Astrocyte (in vitro differentiated cells and primary cell): Measurements from ENCODE around the gene GRAP. TPM values are rescaled to one million over a fixed set of nuclear protein-coding genes. Genes with fewer than 3 reads are reported as not detected.

Experiments used
- DNase-seq: peaks from one replicate; pipeline ENCODE4 v3.0.0-alpha.2; 2010; ENCODE audit warnings: low read depth
- FAIRE-seq: peaks from 2 replicates; lab custom pipeline; 2011; peaks lifted over from hg19 to GRCh38; lab: Jason Lieb, UNC
- H2AFZ ChIP-seq: 2 replicates; pipeline ENCODE4 v1.6.0; 2012; ENCODE audit warnings: low read depth, low read length, inconsistent platforms
- H3K27ac ChIP-seq: 2 replicates; pipeline ENCODE4 v1.5.1; 2011; ENCODE audit warnings: low read depth, low read length, inconsistent platforms
- H3K27me3 ChIP-seq: 2 replicates; pipeline ENCODE4 v1.6.0; 2011; ENCODE audit warnings: low read length, inconsistent platforms; ENCODE audit not compliant: insufficient read depth
- H3K36me3 ChIP-seq: 2 replicates; pipeline ENCODE4 v1.5.1; 2011; ENCODE audit warnings: low read length, inconsistent platforms; ENCODE audit not compliant: insufficient read depth
- H3K4me1 ChIP-seq: 2 replicates; pipeline ENCODE4 v1.5.1; 2011; ENCODE audit warnings: low read length, inconsistent platforms; ENCODE audit not compliant: insufficient read depth
- H3K4me2 ChIP-seq: 2 replicates; pipeline ENCODE4 v1.6.0; 2012; ENCODE audit warnings: low read length, inconsistent platforms
- H3K4me3 ChIP-seq: 2 replicates; pipeline ENCODE4 v1.5.1; 2011; ENCODE audit warnings: low read depth, mild to moderate bottlenecking, low read length, inconsistent platforms; ENCODE audit not compliant: insufficient read depth
- H3K79me2 ChIP-seq: 2 replicates; pipeline ENCODE4 v1.6.0; 2012; ENCODE audit warnings: mild to moderate bottlenecking, low read length, inconsistent platforms; ENCODE audit not compliant: insufficient read depth
- H3K9ac ChIP-seq: 2 replicates; pipeline ENCODE4 v1.6.0; 2012; ENCODE audit warnings: mild to moderate bottlenecking, low read length, inconsistent platforms
- H3K9me3 ChIP-seq: 2 replicates; pipeline ENCODE4 v1.5.1; 2012; ENCODE audit warnings: low read depth, mild to moderate bottlenecking, low read length, inconsistent platforms; ENCODE audit not compliant: insufficient read depth
- H4K20me1 ChIP-seq: 2 replicates; pipeline ENCODE4 v1.6.0; 2012; ENCODE audit warnings: low read length, inconsistent platforms; ENCODE audit not compliant: insufficient read depth
- H3K27ac Mint-ChIP-seq: one replicate; pipeline ENCODE4 v1.8.0; 2021; ENCODE audit warnings: mild to moderate bottlenecking, mixed read lengths; ENCODE audit not compliant: unreplicated experiment
- H3K27me3 Mint-ChIP-seq: one replicate; pipeline ENCODE4 v1.8.0; 2021; ENCODE audit warnings: low read depth, mixed read lengths; ENCODE audit not compliant: unreplicated experiment
- H3K36me3 Mint-ChIP-seq: one replicate; pipeline ENCODE4 v1.8.0; 2021; ENCODE audit warnings: low read depth, mixed read lengths; ENCODE audit not compliant: unreplicated experiment
- H3K4me1 Mint-ChIP-seq: one replicate; pipeline ENCODE4 v1.8.0; 2021; ENCODE audit warnings: low read depth, mixed read lengths; ENCODE audit not compliant: unreplicated experiment
- H3K4me3 Mint-ChIP-seq: one replicate; pipeline ENCODE4 v1.8.0; 2021; ENCODE audit warnings: mild to moderate bottlenecking, moderate library complexity, mixed read lengths; ENCODE audit not compliant: unreplicated experiment
- H3K9me3 Mint-ChIP-seq: one replicate; pipeline ENCODE4 v1.8.0; 2021; ENCODE audit warnings: mild to moderate bottlenecking, mixed read lengths; ENCODE audit not compliant: unreplicated experiment
- CTCF ChIP-seq: IDR thresholded peaks from 2 replicates; pipeline ENCODE4 v1.5.1; 2011; ENCODE audit warnings: low read depth, mild to moderate bottlenecking, inconsistent platforms, low read length, moderate library complexity; ENCODE audit not compliant: insufficient read depth
- EZH2 ChIP-seq: IDR thresholded peaks from 2 replicates; pipeline ENCODE4 v1.6.1; 2012; ENCODE audit warnings: mild to moderate bottlenecking, low read length, inconsistent platforms; ENCODE audit not compliant: insufficient read depth
- total RNA-seq: library from RNA; stranded (reverse); gene quantifications from 2 replicates; pipeline ENCODE4 v1.2.1, GENCODE V29; 2021

Gene GRAP
- total RNA-seq, 1 donor from 2014 or later: 0.30 TPM

- peaks cover 100% of the 10 kb centered on the region for H3K79me2 ChIP-seq
- Mint-ChIP-seq H3K36me3 (peaks cover 22% of the 10 kb centered on the region), H3K4me1 (no peaks in the 10 kb centered on the region), H3K27me3 (no peaks in the 10 kb centered on the region), H3K9me3 (peaks cover 7% of the 10 kb centered on the region), H3K4me3 (no peak overlapping the region), H3K27ac (no peak overlapping the region)
- H3K27ac ChIP-seq: no peak overlapping the region
- H3K9ac ChIP-seq: no peak overlapping the region
- H3K36me3 ChIP-seq: peaks cover 7% of the 10 kb centered on the region
- H3K4me1 ChIP-seq: no peaks in the 10 kb centered on the region
- no peak overlapping the region for H2AFZ ChIP-seq
- H4K20me1 ChIP-seq: peaks cover 89% of the 10 kb centered on the region
- peaks cover 5% of the 10 kb centered on the region for H3K9me3 ChIP-seq
- TF ChIP-seq CTCF (no peak), EZH2 (no peak)
- no peak for DNase-seq
- no peak for FAIRE-seq
- H3K27me3 ChIP-seq: no peaks in the 10 kb centered on the region
- no peak overlapping the region for H3K4me2 ChIP-seq
- no peak overlapping the region for H3K4me3 ChIP-seq
Measured at GRCh38 chr17:18994631-18995030, 52.1 kb downstream of the GRAP start.

GRCh38 chr17:18993905-18994526 is 52.7 kb downstream of the GRAP start:
- FAIRE-seq (no peak), DNase-seq (no peak)
- Histone ChIP-seq H3K4me3 (no peak overlapping the region), H3K27ac (no peak overlapping the region), H3K79me2 (peaks cover 97% of the 10 kb centered on the region), H3K4me1 (no peaks in the 10 kb centered on the region), H4K20me1 (peaks cover 89% of the 10 kb centered on the region), H3K27me3 (no peaks in the 10 kb centered on the region), H3K36me3 (peaks cover 7% of the 10 kb centered on the region), H3K9me3 (peaks cover 5% of the 10 kb centered on the region), H3K9ac (no peak overlapping the region), H3K4me2 (no peak overlapping the region), H2AFZ (no peak overlapping the region)
- TF ChIP-seq EZH2: no peak
- no peak for TF ChIP-seq CTCF
- no peaks in the 10 kb centered on the region for H3K27me3 Mint-ChIP-seq
- H3K27ac Mint-ChIP-seq: no peak overlapping the region
- H3K4me1 Mint-ChIP-seq: no peaks in the 10 kb centered on the region
- H3K9me3 Mint-ChIP-seq: peaks cover 7% of the 10 kb centered on the region
- no peak overlapping the region for H3K4me3 Mint-ChIP-seq
- peaks cover 22% of the 10 kb centered on the region for H3K36me3 Mint-ChIP-seq

- no peak for DNase-seq
- Mint-ChIP-seq H3K36me3 (peaks cover 24% of the 10 kb centered on the region), H3K4me1 (no peaks in the 10 kb centered on the region), H3K27ac (no peak overlapping the region), H3K27me3 (no peaks in the 10 kb centered on the region), H3K4me3 (no peak overlapping the region), H3K9me3 (peaks cover 7% of the 10 kb centered on the region)
- Histone ChIP-seq H3K27ac (no peak overlapping the region), H3K79me2 (peaks cover 90% of the 10 kb centered on the region), H3K27me3 (no peaks in the 10 kb centered on the region), H4K20me1 (peaks cover 87% of the 10 kb centered on the region), H3K4me2 (no peak overlapping the region), H3K9ac (no peak overlapping the region), H3K36me3 (peaks cover 4% of the 10 kb centered on the region), H3K9me3 (peaks cover 5% of the 10 kb centered on the region), H3K4me1 (no peaks in the 10 kb centered on the region), H2AFZ (no peak overlapping the region), H3K4me3 (no peak overlapping the region)
- no peak for TF ChIP-seq CTCF
- no peak for TF ChIP-seq EZH2
- no peak for FAIRE-seq
Measured at GRCh38 chr17:18992454-18993130, 54.2 kb downstream of the GRAP start.
